HG02642 (cell line): ENCODE results near the gene ILDR2.

Experiments used
- ATAC-seq: cut with Tn5 transposase; IDR thresholded peaks from one replicate; pipeline ENCODE4 v1.9.1; 2021; ENCODE audit warnings: mild to moderate bottlenecking; ENCODE audit not compliant: unreplicated experiment, poor library complexity

The ILDR2 gene

GRCh38 chr1:166929911-166930310 lies 45.4 kb downstream of the ILDR2 start:
- no peak for ATAC-seq

DNA sequence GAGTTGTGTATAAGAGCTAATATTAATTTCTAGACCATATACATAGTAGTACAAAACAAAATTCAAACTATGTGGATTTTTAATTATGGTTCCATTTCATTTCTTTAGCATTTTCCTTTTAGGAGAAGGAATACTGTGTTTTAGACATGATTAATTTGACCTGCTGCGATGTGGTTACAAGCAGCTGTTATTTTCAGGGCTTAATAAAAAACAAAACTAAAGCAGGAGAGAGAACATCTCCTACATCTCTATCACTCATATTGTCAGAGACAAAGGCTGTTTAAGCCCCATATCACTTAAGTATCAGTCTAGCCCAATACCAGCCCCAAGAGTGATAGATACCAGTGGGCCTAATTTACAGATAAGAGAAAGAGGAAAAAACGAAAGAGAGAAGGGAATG lies 47.6 kb downstream of the ILDR2 start:
- no peak for ATAC-seq

- no peak for ATAC-seq
Observed at GRCh38 chr1:166925810-166926478, 49.4 kb downstream of the ILDR2 start.

GRCh38 chr1:166924823-166925541 lies 50.4 kb downstream of the ILDR2 start:
- ATAC-seq: peak; percentile 87

- no peak for ATAC-seq
Observed at GRCh38 chr1:166920561-166921475, 54.5 kb downstream of the ILDR2 start.

- ATAC-seq: no peak
Observed at GRCh38 chr1:166918956-166919316, 56.4 kb downstream of the ILDR2 start.

DNA sequence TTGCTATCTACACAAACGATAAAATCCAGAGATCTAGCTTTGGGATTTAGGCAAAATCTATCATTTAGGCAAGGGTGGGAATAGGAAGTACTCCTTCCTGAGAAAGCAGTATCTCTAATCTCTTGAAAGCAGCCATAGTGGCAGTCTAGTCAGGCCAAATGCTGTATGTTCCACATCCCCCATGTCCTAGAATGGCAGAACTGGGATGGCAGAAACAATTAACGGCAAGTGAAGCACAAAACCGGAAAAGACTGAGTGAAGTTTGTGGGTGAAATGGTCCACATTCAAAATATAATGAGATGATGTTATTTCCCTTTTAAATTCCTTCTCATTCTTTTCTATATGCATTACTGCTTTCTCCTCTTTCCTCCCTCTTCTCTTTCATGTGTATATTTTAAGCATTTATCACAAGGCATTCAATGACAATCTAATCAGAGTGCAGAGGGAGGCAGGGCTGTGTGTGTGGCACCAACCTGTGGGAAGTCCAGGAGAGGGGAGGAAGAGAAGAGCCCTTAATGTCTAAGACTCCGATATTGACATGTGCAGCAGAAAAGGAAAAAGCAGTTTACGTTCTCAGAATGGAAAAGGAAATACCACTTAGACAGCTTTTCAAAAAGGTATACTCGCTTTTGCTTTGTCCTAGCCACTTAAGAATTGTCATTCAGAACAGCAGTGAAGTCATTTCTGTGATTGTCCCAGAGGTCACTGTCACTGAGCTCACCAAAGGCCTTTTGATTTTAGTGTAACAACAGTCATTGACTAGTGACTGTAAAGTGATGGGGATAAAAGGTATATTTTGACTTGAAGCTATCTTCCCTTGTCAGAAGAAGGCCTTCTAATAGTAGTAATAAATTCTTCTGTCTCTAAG lies 57.0 kb downstream of the ILDR2 start:
- ATAC-seq: no peak

GRCh38 chr1:166915941-166916340 lies 59.4 kb downstream of the ILDR2 start:
- no peak for ATAC-seq

DNA sequence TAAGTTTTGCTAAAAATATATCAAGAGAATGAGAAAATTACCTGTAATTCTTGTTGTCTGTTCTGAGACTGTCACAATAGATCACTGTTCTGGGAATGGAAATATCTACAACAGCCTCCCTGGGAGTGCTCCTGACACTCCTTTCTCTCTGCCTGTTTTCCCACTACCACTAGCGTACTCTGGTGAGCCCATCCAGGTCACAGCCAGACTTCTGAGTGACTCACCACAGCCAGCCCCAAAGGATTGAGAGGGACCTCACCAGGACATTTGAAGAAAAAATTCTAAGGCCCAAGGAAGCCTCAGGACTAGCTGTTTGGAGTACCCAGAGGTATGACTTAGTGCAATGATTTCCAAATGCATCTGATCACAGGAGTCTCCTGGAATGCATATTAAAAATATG lies 60.3 kb downstream of the ILDR2 start:
- ATAC-seq: no peak

DNA sequence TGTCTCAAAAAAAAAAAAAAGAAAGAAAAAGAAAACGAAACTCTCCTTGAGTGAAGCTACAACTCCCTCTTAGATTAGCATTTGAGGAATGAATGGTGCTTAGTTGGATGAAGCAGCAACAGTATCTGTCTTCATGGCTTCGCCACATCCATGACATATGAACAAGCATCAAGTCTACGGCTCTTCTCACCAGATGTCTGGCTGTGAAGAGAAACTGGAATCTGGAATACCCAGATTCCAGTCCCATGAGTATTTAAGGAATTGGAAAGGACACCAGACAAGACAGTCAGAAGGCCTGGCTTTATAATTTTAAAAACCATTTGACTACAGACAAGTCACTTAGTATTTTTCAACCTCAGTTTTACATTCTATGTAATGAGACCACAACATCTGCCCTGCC lies 61.2 kb downstream of the ILDR2 start:
- ATAC-seq: no peak

DNA sequence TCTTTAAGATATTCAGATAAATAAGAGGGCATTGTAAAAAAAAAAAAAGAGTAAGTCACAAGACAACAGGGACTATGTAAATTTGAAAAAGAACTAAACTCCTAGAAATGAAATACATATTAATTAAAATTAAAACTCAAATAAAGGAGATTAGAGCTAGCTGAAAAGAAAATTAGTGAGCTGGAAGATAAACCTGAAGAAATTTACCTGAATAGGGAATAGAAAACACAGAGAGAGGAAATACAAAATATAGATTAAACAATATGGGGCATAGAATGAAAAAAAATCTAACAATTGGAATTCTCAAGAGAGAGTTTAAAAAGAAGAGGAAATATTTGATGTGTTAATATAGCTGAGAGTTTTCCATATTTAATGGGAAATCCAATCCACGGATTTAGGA lies 63.7 kb downstream of the ILDR2 start:
- ATAC-seq: no peak

- ATAC-seq: peak; percentile 96
Observed at GRCh38 chr1:166910396-166910994, 64.8 kb downstream of the ILDR2 start.

DNA sequence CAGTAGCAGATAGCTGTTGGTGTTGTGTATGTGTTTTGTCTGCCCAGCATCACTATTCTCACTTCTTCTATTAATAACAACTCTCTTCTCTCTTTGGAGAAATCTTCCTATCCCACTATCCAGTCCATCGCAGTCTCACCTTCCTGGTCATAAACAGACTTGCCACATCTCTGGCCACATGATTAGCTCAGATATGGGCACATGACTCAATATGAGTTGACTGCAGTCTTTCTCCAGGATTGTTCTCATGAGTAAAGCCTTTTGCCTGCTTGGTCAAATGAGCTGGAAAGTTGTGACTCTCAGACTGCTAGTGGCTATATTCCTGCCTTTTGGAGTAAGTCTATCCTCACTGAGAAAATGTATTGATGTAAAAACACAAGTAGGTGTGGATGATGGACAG lies 66.4 kb downstream of the ILDR2 start:
- no peak for ATAC-seq

DNA sequence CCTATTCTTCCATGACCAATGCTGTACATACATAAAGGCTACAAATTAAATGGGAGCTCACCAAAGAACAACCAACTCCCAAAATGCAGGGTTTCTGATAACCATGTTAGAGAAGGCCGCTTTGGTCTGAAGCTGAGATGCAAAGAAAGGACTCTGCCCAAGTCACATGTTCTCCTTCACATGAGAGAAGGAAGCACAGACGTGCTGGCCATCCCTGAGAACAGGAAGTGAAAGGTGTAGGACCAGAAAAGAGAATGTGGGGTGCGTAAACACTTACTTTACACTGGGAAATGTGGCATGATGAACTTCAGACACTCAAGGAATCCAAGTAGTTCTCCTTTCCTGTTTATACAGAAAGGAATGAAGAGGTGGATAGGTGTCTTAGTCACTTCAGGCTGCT lies 67.6 kb downstream of the ILDR2 start:
- ATAC-seq: no peak

- ATAC-seq: no peak
Observed at GRCh38 chr1:166907051-166907450, 68.3 kb downstream of the ILDR2 start.

- ATAC-seq: no peak
Observed at GRCh38 chr1:166906647-166907046, 68.7 kb downstream of the ILDR2 start.

DNA sequence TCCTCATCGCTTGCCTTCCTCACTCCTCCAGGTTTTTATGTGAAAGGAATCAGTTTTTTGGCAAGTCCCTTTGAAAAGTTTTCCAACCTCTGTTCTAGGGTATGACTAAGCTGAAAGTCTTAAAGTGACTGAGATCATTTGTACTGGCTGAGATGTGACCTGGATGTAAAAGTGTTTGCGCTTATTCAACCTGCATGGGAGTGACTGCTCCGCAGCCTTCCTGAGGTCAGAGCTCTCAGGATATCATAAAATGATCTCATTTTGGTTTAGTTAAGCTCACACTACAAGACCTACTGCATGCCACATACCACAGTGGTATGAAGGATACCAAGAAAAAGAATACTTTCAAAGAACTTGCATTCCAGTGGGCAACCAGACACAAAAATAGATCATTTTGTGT lies 69.4 kb downstream of the ILDR2 start:
- ATAC-seq: no peak

DNA sequence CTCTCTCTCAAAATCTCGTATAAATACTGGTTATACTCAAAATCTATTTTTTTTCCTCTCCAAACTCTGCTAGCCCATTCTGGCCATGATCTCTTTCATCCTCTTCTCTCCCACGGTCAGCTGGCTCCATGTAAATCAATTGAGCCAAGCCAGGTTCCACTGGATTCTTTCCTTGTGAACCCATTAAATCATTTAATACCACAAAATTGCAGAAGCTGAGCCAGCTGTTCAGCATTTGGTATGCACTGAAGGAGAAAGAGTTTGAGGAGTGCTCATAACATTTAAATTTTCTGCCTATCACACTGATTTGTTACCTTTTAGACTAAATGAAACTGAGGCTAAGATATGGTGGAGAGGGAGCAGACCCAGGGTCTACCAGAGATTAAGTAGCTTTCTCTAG lies 70.2 kb downstream of the ILDR2 start:
- ATAC-seq: no peak

DNA sequence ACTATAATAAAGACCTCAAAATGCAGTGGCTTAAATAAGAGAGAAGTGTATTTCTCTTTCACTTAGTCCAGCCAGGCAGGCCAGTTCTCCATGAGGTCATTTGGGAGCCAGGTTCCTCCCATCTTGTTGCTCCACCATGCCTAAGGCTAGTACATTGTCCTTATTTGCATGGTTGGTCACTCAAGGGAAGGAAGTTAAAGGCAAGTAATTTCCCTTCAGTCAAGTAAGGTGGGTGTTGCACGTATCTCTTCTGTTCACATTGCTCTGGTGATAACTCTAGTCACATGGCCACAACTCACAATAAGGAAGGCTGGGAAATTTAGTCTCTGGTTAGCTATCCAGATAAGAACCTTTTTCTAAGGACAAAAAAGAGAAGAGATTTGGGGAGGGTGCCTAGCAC lies 72.1 kb downstream of the ILDR2 start:
- no peak for ATAC-seq

GRCh38 chr1:166902279-166902678 lies 73.1 kb downstream of the ILDR2 start:
- ATAC-seq: no peak
